ENCODE results near the gene TMEM252.
A peak's percentile ranks its signal among the peaks of the same experiment; 100 is the strongest.

The TMEM252 gene

DNA sequence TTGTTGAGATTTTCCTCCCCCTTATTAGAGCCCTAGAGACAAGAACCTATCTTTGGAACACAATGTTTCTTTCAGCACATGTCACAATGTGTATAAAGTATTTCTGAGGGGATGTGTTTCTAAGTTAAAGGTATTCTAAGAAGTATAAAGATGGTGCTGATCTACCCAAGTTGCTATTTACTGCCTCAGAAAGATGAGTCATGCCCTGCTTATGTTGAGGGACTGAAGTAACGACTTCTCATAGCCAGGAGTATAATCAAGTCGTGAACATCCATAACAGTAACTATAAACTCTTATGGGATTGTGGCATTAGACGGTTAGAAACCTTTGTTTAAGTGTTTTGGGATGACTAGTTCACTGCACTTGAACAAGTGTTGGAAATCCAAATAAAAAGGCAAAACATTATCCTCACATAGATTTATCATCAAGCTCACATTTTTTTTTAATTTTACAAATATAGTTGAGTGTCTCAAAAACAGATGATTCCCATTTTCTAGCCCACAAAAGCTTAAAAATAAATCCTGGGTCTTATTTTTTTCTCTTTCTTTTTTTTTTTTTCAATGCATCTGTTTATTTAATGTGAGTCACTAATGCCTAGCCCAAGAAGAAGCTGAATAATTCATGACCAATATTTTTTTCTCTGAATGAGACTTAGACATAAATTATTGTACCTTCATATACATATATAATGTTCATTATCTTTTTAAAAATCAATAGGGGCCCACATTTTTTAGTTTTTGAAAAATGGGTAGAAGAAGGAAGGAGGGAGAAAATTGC is 12.2 kb upstream of the TMEM252 start:
- H3K4me3 ChIP-seq (ENCODE audit: low read depth, low read length) = no peak overlapping the region
- TF ChIP-seq, protein P1, sequence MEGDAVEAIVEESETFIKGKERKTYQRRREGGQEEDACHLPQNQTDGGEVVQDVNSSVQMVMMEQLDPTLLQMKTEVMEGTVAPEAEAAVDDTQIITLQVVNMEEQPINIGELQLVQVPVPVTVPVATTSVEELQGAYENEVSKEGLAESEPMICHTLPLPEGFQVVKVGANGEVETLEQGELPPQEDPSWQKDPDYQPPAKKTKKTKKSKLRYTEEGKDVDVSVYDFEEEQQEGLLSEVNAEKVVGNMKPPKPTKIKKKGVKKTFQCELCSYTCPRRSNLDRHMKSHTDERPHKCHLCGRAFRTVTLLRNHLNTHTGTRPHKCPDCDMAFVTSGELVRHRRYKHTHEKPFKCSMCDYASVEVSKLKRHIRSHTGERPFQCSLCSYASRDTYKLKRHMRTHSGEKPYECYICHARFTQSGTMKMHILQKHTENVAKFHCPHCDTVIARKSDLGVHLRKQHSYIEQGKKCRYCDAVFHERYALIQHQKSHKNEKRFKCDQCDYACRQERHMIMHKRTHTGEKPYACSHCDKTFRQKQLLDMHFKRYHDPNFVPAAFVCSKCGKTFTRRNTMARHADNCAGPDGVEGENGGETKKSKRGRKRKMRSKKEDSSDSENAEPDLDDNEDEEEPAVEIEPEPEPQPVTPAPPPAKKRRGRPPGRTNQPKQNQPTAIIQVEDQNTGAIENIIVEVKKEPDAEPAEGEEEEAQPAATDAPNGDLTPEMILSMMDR (IDR thresholded peaks at IDR 0.05; ENCODE audit: low read depth, low read length, missing control alignments) = no peak
- no peak for DNase-seq (ENCODE audit: low read depth)

DNA sequence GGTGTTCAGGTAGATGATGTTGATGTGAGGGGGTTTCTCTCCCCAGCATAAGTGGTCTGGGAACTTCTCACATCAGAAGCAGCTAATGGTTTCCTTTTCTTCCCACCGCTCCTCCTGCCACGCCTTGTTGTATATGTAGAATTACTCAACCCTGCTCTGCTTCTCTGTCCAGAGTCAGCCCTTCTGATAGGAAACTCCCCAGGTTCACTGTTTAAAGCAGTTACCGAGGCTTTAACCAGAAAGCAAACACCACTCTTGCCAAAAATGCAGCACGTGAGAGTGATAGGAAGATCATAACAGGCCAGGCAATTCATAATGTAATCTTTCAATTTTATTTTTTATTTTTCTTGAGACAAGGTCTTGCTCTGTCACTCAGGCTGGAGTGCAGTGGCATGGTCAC is 10.5 kb upstream of the TMEM252 start:
- TF ChIP-seq, protein P1 (IDR thresholded peaks at IDR 0.05; ENCODE audit: low read depth, low read length, missing control alignments) = no peak
- no peak overlapping the region for H3K4me3 ChIP-seq (ENCODE audit: low read depth, low read length)
- DNase-seq (ENCODE audit: low read depth) = no peak

DNA sequence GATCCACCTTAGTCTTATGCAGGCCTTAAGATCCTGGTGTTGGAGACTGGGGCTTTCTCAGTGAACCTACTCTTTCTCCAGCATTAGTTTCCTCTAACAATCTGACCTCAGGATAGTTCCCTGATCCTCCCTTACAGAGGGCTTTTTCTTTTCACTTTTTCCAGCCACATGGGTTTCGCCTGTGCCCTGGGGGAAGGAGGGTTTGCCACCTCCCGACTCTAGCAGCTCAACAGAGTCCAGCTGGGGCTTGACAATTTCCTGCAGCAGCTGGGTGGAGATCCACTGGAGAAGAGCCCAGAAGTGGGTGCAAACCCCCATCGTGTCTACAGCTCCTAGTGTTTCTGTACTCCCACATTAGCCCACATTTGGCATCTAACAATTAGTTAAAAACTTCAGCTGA is 7.6 kb upstream of the TMEM252 start:
- no peak overlapping the region for H3K4me3 ChIP-seq (ENCODE audit: low read depth, low read length)
- no peak for DNase-seq (ENCODE audit: low read depth)
- TF ChIP-seq, protein P1 (IDR thresholded peaks at IDR 0.05; ENCODE audit: low read depth, low read length, missing control alignments) = no peak

DNA sequence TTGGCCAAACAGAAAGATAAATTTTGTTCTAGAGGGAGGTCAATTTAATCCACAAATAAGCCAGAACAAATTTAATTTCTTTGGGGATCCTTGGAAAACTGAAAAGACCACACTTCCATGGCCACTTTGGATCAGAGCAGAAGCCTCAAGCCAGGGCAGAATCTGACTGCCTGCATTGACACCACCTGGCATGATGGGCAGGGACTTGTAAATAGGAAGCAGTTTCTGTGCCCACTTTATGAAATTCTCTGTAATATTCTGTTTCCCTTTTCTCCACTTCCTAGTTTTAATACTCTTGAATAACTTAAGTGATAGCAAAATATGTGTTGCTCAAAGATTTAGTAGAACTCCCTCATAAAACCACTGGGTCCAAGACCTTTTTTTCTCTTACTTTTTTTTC is 6.7 kb upstream of the TMEM252 start:
- TF ChIP-seq, protein P1 (IDR thresholded peaks at IDR 0.05; ENCODE audit: low read depth, low read length, missing control alignments) = no peak
- no peak overlapping the region for H3K4me3 ChIP-seq (ENCODE audit: low read depth, low read length)
- DNase-seq (ENCODE audit: low read depth) = no peak

DNA sequence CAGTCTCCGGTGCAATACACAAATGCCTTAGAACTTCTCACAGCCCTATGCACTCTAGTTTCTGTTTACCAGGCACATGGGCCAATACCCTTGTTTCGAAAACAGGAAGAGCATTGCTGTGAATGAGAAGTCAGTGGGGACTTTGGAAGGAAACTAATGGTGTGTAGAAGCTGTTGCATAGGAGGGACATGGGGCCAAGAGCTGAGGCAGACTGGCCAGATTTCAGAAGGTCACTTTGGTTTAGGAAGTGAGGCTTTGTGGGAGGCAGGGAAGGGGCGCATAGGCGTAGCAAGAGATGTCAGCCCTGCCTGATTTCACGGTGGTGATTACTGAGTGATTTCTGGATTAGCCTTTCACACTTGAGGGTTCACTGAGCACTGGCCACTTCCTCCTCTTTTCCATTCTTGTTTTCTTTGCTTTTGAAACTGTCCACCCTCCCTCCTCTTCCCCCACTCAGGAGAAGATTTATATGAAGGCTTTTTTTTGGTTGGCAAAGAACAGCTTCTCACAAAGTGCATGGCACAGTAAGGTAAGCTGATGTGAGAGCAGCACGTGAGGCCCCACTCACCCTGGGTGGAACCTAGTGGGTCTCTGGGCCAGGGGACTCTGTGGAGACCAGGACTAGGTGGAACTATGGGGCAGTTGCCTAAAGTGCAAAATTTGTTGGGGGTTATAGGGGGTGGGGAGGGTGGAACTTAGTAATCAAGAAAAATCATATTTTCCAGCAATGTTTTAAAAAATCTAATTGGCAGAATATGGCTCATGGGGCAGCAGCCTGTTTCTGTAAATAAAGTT is 6.1 kb upstream of the TMEM252 start:
- no peak overlapping the region for H3K4me3 ChIP-seq (ENCODE audit: low read depth, low read length)
- DNase-seq (ENCODE audit: low read depth) = peak; percentile 83
- TF ChIP-seq, protein P1 (IDR thresholded peaks at IDR 0.05; ENCODE audit: low read depth, low read length, missing control alignments) = no peak

DNA sequence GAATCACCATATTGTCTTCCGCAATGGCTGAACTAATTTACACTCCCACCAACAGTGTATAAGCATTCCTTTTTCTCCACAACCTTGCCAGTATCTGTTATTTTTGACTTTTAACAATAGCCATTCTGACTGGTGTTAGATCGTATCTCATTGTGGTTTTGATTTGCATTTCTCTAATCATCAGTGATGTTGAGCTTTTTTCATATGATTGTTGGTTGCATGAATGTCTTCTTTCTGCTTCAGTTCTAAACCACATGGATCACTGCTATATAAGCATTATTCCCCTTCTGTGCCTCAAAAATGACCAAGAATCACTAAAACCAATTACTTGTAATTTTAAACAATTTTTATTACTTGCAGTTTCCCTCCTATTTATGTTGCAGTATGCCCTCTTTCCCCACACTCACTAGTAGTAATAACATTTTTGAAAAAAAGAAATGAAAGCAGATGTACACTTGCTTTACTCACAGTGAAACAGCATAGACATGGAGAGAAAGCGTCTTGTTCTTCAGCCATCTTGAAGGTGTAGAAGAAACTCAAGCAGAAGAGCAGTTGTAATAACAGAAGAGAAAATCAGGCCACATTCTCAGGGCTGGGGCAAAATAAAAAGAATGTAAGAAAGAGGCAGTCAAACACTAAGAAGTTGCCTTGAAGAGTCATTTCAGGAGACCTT is 4.5 kb upstream of the TMEM252 start:
- TF ChIP-seq, protein P1 (IDR thresholded peaks at IDR 0.05; ENCODE audit: low read depth, low read length, missing control alignments) = no peak
- peak; percentile 57 for DNase-seq (ENCODE audit: low read depth)
- no peak overlapping the region; the same call in 1 of the 2 replicates for H3K4me3 ChIP-seq (ENCODE audit: low read depth, low read length)
